Anterior cingulate cortex (tissue), 58 donors: ENCODE data around the gene MYH6.

Source experiments
- DNase-seq, 58 donors: peaks; one replicate each; lab custom pipeline; 2025; lab: John Stamatoyannopoulos, UW

MYH6 gene

DNA sequence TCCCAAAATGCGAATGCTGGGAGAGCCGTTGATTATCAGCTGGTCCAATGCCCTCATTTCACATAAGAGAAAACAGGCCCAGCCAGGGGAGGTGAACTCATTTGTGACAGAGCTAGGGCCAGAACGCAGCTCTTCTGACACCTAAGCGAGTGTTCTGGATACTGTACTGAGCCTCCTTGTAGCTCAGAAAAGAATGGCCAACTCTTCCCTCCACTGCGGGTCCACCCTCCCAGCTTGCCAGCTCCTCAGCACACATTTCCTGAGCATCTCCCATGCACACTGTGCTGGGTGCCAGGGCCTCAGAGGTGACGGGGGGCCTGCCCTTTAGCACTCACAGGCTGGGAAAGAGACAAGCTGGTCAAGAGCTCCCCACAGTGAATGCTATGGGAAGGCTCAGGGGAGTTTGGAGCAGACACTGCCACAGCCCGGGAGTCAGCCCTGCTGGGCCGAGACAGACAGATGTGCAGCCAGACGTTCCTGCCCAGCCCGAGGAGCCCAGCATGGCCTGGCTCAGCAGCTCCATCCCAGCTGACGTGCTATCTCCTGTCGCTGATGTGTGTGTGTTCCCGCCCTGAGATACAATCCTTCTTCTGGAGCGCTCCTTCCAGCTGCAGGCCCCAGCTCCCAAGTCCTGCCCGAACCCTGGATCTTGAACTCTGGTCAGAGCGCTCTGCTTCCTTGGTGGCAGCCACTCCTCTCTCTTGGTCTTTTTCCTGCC lies 27.7 kb downstream of the MYH6 start:
- peak in 10 of 58 donors; percentile 7 to 32 (median 18) for DNase-seq

- DNase-seq, result peak in 22 of 58 donors; percentile 4 to 57 (median 26)
Measured at GRCh38 chr14:23379366-23380196, 28.5 kb downstream of the MYH6 start.

- no peak for DNase-seq
Measured at GRCh38 chr14:23378612-23379220, 29.4 kb downstream of the MYH6 start.

DNA sequence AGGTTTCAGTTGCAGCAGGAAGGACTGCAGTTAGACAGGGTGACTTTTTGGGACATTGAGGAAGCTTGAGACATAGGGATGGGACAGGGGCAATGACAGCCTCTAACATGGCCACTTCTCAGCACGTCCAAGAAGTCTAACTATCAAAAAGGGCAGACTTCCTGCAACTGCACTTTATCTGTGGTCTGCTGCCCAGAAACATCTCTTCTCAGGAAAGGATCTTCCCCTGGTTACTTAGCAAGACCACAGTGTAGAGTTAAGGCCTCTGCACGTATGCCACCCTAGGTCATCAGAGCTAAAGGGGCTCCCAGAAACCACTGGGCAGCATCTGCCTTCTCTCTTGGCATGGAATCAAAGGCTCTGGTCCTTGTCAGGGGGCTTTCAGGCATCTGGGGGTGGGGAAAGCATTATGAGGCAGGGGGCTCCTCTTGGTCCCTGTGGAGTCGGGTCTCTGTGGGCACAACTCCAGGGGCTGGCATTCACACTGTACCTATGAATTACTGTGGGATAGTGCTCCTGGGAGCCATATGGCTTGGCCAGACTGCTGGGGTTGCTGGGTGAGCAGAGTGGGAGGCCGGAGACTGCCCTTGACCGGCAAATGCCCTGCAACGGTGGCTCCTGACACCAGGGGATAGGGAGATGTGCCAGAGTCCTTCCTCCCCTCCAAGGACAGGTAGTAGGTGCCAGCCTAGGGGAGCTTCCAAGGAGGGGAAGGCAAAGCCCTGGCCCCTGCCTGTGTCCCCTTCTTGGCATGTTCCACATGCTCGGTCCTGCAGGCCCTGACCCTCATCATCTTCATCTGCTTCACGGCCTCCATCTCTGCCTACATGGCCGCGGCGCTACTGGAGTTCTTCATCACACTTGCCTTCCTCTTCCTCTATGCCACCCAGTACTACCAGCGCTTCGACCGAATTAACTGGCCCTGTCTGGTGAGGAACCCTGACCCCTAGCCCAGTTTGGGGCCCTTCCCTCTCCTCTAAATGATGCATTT lies 30.2 kb downstream of the MYH6 start:
- peak in 1 of 58 donors; percentile 23 for DNase-seq

- peak in 4 of 58 donors; percentile 47 to 72 (median 56) for DNase-seq
Measured at GRCh38 chr14:23377198-23377550, 30.9 kb downstream of the MYH6 start.

GRCh38 chr14:23376482-23377197 lies 31.4 kb downstream of the MYH6 start, which contains the start of gene CMTM5:
TSS of gene CMTM5 (plus strand) at chr14:23377046. CDS start at chr14:23377252, 206 bp downstream.
- DNase-seq, result peak; percentile 17 to 98 (median 90)

- DNase-seq, result no peak
Measured at GRCh38 chr14:23375527-23376251, 32.4 kb downstream of the MYH6 start.

GRCh38 chr14:23373041-23373440 lies 35.0 kb downstream of the MYH6 start:
- DNase-seq, result no peak

DNA sequence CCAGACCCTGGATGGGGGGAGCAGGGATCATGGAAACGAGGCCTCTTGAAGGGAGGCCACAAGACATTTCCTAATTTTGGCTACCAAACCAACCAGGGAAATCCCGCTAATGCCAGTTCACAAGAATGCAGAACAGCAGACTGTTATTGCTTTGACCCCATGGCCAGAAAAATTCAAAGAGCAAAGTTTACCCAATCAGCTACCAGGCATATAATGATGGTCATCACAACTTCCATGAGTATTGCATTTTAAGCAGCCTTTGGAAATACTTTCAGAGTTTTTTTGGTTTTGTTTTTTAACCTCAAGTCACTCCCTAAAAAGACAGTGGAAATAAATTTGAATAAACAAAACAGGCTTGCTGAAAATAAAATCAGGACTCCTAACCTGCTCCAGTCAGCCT lies 35.6 kb downstream of the MYH6 start, which contains the start of gene IL25:
IL25 (plus strand) TSS at position 301 of the 400 bp plus-strand sequence.
- DNase-seq, result no peak

- DNase-seq, result no peak
Measured at GRCh38 chr14:23371865-23372264, 36.2 kb downstream of the MYH6 start.

- DNase-seq, result no peak
Measured at GRCh38 chr14:23370221-23370620, 37.9 kb downstream of the MYH6 start.

DNA sequence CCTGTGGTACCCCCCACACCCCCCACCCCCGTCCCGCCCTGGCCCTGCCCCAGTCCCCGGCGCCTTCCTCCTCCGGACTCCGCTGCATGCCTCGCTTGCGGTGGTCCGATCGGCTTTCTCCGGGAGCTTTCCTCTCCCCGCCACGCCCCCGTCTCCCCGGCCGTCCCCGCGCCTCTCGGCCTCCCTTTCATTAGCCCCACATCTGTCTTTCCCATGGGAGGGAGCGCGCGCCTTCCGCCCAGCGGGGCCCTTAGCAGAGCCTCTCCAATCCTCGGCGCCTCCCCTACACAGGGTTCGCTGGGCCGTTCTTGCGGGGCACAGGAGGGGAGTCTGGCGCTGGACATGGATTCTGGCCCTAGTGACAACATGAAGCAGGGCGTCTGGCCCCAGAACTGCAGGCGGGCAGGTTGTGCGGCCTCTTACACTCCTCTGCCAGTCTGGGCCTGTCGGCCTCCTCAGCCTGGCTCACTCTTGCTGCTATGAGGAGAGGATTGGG lies 41.6 kb downstream of the MYH6 start:
- DNase-seq, result peak in 52 of 58 donors; percentile 21 to 85 (median 64)

DNA sequence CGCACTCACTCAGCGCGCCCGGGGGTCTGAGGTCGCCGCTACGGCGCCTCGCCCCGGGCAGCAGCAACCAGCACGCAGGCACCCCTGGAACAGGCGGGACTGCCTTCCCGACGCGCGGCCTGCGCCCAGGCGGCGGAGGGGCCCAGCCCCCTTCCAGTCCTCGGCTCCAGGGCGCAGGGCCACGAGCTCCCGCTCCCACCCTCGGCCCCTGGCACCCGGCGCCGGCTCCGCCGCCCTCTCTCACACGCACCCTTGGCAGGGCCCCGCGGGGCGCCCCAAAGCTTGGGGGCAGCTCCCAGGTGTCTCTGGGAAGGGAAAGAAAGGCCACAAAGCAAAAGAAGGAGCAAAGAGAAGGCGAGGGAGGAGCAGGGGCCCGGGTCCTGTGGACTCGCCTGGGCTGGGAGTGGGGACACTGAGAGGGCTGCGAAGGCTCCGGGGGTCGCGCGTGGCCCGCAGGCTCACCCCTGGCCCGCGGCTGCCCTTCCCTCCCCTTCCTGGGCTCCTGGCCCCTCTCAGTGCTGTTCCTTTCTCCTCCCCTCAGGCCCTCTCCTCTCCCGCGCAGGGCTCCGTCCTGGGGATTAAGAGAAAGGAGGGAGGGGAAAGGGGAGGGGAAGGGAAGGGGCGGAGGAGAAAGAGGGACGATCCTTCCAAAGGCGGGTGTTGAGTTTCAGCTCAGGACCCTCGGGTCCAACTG lies 42.2 kb downstream of the MYH6 start:
- DNase-seq, result peak in 39 of 58 donors; percentile 27 to 85 (median 70)

- peak in 37 of 58 donors; percentile 2 to 62 (median 36) for DNase-seq
Measured at GRCh38 chr14:23365036-23365731, 42.9 kb downstream of the MYH6 start, which contains the start of gene EFS. TSS of gene EFS (minus strand) at chr14:23365172. CDS start at chr14:23365025, 147 bp downstream.

GRCh38 chr14:23364164-23365035 lies 43.7 kb downstream of the MYH6 start:
- peak in 42 of 58 donors; percentile 19 to 86 (median 52) for DNase-seq

DNA sequence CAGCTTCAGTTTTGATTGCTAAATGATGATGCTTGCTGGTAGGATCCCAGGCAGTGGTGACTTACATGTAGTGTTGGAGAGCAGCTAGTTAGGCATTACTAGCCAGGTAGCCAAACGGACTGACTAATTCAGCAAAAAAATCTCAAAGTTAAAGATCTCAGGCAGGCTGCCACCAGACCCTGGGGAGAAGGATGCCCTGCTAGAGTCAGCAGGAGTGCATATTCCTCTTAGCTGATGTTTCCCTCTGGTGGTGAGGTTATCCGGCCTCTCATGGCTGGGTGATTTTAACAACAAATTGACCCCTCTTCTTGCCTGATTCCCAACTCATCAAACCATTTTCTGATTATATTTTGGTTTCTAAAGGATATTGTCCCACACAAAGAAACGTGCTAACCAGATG lies 45.9 kb downstream of the MYH6 start:
- DNase-seq, result no peak
